CD4-positive, alpha-beta T cell treated with Interleukin-15 for 1 hour (primary cell): ENCODE results near the gene ETV6.

Experiments used
- DNase-seq: peaks from one replicate; pipeline ENCODE4 v3.0.0-alpha.2; 2020

The ETV6 gene

GRCh38 chr12:11697670-11698387 lies 48.4 kb downstream of the ETV6 start:
- DNase-seq, result no peak

- no peak for DNase-seq
Measured at GRCh38 chr12:11698729-11699128, 49.3 kb downstream of the ETV6 start.

GRCh38 chr12:11701433-11701832 lies 52.0 kb downstream of the ETV6 start:
- no peak for DNase-seq

DNA sequence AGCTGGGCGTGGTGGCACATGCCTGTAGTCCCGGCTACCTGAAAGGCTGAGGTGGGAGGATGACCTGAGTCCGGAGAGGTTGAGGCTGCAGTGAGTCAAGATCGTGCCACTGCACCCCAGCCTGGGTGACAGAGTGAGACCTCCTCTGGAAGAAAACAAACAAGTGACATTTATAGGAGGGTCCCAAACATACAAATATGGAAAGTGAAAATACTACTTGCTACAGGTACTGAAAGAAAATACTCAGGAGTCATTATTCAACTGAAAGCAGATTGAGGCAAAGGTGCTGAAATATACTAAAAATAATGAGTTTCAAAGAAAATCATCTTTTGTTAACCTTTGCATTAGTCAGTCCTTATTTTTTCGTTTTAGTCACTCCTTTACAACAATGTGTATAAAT lies 53.5 kb downstream of the ETV6 start:
- no peak for DNase-seq

- DNase-seq, result no peak
Measured at GRCh38 chr12:11703378-11703777, 53.9 kb downstream of the ETV6 start.

- DNase-seq, result no peak
Measured at GRCh38 chr12:11704089-11704488, 54.6 kb downstream of the ETV6 start.

GRCh38 chr12:11705010-11705409 lies 55.5 kb downstream of the ETV6 start:
- DNase-seq, result no peak

DNA sequence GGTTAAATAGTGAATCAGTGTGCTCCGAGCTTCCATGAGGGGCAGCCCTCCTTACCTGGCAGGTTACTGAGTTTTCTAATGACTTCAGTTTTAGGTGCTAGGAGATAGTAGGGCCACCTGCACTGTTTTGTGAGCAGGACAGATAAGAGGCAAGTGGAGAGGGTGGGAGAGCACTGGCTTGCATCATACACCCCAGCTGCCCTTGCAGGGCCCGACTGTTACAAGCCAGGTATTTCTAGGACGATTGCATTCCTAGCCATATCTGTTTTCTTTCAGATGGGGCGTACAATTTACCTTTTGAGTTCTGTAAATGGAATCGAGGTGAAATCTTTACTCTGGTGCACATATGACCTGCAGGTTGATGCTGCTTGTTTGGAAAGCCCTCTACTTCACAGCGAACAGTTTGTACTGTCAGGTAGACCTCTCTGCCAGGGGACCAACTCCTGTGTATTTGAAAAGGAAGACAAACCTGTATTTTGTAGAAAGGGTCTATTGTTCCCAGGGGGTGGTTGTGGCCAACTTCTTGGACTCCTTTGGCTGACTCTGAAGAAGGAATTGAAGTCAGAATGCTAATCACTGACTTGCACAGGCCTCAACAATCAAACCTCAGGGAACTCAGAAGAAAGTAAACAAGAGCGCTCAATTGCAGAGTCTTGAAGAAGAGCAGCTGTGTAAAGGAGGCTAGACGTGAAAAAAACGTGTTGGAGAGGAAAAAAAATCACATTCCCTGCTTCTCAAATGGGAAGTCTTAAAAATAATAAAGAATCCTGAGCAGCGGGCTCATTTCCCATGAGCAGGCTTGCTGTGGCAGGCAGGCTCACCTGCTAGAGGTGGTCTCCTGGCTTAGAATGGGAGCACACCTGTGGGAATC lies 57.3 kb downstream of the ETV6 start:
- DNase-seq, result no peak

- DNase-seq, result no peak
Measured at GRCh38 chr12:11707535-11707934, 58.1 kb downstream of the ETV6 start.

DNA sequence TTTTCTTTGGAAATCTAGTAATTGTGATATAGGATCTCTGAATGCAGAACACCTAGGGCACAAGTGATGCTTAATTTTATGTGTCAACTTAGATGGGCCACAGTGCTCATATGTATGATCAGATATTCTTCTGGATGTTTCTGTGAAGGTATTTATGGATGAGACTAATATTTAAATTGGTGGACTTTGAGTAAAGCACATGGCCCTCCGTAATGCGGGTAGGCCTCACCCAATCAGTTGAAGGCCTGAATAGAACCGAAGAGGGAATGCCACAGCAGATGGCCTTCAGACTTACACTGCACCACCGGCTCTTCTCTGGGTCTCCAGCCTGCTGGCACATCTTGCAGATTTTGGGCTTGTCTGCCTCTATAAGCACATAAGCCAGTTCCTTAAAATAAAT lies 60.0 kb downstream of the ETV6 start:
- DNase-seq, result no peak

DNA sequence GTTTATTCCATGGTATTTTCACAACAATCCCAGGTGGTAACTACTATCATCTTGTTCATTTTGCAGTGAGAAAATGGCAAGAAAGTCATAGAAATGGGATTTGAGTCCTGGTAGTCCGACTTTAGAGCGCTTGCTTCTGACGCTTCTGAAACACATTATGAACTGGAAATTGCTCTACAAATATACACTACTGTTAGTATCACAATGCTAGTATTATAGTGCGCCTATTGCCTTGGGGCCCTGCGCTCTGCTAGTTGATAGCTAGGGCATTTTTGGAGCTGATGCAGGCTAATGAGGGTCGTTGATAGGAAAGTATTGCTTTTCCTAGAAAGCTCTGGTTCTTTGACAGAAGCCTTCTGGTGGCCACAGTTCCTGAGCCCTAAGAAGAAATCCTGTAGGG lies 61.0 kb downstream of the ETV6 start:
- DNase-seq, result no peak

DNA sequence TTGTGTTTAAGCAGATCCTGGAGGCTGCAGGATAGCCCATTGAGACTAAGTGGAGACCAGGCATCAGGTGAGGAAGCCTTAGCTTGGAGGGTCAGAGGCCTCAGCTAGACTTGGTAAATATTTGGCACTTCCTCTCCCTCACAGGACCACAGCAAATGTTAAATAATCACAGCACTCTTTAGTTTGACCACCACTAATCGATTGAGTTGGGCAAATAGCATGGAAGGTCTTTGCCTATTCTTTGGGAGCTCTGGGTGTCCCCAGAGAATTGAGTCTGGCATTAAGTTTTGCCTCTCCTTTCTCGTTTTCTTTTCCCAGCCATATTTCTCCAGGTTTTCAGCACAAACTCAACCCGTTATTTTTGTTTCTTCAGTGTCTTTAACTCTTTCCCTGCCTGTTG lies 61.4 kb downstream of the ETV6 start:
- no peak for DNase-seq

DNA sequence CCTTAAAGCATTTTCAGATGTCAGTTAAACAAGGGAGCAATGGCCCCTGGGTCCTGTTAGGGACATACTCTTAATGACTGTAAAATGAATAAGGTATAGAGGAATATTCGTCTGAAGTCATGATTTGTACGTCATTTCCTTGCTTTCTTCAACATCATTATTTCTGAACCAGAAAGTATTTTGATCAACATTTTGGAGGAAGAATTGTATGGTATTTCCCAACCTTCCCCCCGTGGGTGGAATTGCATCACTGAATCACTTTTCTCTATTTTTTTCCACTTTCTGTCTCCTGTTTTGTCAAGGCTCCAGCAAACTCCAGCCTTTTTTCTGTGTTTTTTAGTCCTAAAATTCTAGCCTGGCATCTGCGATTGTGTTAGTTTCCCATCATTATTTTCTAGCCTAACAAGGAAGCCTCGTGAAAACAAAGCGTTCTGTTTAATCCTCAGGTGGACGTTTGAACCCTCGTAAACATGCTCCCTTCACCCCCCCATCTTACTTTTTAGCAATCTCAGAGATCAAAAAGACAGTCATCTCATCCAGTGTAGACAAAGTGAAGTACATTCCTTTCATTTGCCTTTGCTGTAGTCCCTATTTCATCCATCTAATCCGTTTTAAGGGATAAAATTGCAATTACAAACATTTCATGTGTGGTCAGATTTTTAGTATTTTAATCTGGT lies 62.3 kb downstream of the ETV6 start:
- DNase-seq, result no peak

DNA sequence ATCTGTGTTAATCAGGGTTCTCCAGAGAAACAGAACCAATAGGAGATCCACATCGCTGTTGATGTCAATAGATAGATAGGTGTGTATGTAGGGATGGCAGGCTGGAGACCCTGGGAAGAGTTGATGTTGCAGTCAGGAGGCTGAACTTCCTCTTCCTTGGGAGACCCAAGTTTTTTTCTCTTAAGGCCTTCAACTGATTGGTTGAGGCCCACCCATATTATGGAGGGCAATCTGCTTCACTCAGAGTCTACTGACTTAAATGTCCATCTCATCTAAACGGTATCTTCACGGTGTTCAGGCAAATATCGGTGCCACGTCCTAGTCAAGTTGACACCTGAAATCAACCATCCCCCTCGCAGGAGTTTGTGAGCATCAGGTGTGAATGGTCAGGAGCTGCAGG lies 63.0 kb downstream of the ETV6 start:
- no peak for DNase-seq

DNA sequence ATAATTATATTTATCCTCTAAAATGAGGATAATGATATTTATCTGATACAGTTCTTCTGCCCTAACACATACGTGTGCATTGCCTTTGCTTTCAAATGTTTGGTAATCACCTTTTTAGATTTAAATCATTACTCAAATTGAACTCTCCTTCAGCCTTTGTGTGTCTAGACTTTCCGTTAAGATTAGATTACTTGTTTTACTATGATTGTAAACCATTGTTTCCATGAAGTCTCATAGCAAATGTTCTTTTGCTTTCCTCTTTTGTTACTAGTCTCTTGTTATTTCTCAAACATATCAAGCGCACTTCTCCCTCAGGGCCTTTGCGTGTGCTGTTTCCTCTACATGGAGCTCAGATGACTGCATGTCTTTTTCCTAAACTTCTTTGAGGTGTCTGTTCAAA lies 63.7 kb downstream of the ETV6 start:
- DNase-seq, result no peak

GRCh38 chr12:11714626-11715025 lies 65.2 kb downstream of the ETV6 start:
- DNase-seq, result no peak

DNA sequence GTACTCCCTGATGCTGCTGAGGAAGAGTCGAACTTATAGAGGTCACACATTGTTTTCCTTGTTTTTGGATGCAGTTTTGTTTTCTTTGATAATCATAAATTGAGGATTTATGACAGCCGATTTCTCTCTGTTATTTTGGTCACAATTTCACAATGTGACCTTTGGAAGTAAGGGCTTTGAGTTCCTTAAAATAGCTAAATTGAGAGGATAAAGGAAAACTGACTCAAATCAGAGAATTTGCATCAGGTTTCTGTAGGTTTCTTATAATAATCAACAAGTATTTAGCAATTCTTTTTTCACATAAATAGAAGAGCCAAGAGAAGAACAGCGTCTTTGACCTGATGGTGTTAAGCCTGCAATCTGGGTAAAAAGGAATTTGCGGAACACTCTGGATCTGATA lies 66.1 kb downstream of the ETV6 start:
- DNase-seq, result no peak

- DNase-seq, result no peak
Measured at GRCh38 chr12:11716794-11717518, 67.5 kb downstream of the ETV6 start.

GRCh38 chr12:11717519-11717961 lies 68.1 kb downstream of the ETV6 start:
- no peak for DNase-seq

GRCh38 chr12:11718105-11718504 lies 68.6 kb downstream of the ETV6 start:
- no peak for DNase-seq

DNA sequence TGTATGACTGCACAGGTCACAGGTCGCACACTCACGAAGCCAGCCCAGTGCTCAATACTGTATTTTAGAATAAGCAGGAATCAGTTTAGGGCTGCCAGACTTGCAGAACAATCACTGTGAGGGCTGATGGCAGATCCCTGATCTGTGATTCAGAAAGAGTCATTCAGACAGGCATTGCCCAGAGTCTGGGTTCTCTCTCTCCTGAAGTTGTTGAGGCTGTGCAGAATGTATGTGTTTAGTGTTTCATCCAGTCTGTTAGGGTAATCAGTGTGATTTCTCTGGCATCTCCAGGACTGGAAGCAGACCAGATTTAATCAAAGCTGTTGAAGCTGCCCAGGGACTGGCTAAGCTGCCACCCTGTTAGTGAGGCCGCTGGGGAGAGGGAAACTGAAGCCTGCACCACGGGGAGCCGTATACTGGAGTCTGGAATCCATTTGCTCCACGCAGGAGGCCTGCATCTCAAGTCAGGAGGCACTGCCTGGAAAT lies 69.3 kb downstream of the ETV6 start:
- no peak for DNase-seq

DNA sequence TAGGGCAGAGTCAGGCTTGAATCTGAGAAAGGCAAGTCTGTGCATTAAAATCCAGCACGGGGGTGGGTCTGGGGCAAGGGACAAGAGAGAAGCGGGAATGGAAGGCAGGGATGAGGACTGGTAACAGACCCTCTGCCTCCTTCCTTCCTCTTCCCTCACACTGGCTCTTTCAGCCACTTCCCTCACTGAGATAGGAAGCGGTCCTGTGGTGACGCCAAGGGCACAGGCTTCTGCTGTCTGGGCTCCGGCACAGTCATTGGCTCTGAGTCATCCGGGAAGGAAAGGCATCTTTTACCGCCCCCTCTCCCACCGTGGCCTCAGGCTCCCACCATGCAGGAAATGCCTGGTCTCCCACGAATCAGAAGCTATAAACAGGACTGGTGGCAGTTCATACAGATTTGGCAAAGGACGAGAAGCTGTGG lies 70.2 kb downstream of the ETV6 start:
- peak; percentile 72 for DNase-seq

DNA sequence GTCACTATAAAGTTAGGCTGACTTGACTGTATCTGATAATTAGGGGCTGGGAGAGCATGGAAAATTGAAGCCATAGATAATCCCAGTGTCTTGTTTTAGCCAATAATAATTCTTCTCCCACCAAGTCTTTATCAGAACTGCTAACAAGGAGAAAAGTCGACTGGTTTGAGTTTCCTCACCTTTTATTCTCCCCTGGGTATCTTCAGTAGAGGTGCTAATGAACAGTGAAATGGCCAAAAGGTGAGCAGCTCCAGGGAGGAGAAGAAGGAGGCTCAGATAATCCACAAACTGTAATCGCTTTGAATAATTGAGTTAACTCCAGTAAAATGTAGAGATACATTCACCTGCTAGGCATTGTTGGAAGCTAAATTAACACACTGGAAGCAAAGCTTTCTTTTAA lies 72.6 kb downstream of the ETV6 start:
- DNase-seq, result no peak
